ENCODE data around the gene COQ8B. TPM values are rescaled to one million over a fixed set of nuclear protein-coding genes. Genes with fewer than 3 reads are reported as not detected.

COQ8B gene
- total and polyA plus RNA-seq, 2 donors (not counting 1 experiment from before 2014, with no cell fraction given) = 58.9 to 62.6 TPM

- Histone ChIP-seq H4K20me1 (ENCODE audit: control insufficient read depth, insufficient read depth, low read length, poor library complexity, severe bottlenecking) (no peaks in the 10 kb centered on the region), H3K4me1 (ENCODE audit: control insufficient read depth in 2 of 2, insufficient read depth in 2 of 2, low read length in 2 of 2) (peaks cover 11 to 15% of the 10 kb centered on the region in 2 donors), H3K27me3 (replicated peaks in 1 of 4; ENCODE audit: control extremely low read depth in 1 of 4, control insufficient read depth in 3 of 4, insufficient read depth in 4 of 4, low read length in 3 of 4) (no peaks in the 10 kb centered on the region), H3K9ac (ENCODE audit: low read length) (no peak overlapping the region), H3K27ac (ENCODE audit: low read length in 2 of 2) (no peak overlapping the region), H3K36me3 (replicated peaks in 1 of 2; ENCODE audit: control extremely low read depth in 1 of 2, control insufficient read depth in 1 of 2, extremely low read depth in 1 of 2, insufficient read depth in 2 of 2, low read length in 1 of 2) (peaks cover 2 to 14% of the 10 kb centered on the region in 2 experiments), H3K4me3 (ENCODE audit: control extremely low read depth in 1 of 5, extremely low read depth in 1 of 5, insufficient read depth in 1 of 5, low read depth in 2 of 5, low read length in 4 of 5) (no peak overlapping the region), H2AFZ (ENCODE audit: insufficient read depth, low read depth, low read length, poor library complexity, severe bottlenecking) (no peak overlapping the region), H3K9me3 (ENCODE audit: control extremely low read depth in 1 of 3, control insufficient read depth in 2 of 3, insufficient read depth in 1 of 3, low read length in 2 of 3) (peaks cover 0 to 2% (median 0%) of the 10 kb centered on the region in 3 donors), H3K79me2 (ENCODE audit: control insufficient read depth, insufficient read depth, low read length) (no peaks in the 10 kb centered on the region), H3K4me2 (replicated peaks; ENCODE audit: low read depth, low read length, poor library complexity, severe bottlenecking) (no peak overlapping the region)
- ChIA-PET CTCF (interaction anchor here (2.1 kb wide), 1 partner anchor 153 kb away, joined by 13 read pairs; no protein-coding TSS in a partner anchor), POLR2A (no interaction called here)
- no peaks in the 10 kb centered on the region for H3K27me3 Mint-ChIP-seq
- peaks cover 17% of the 10 kb centered on the region for H3K4me1 Mint-ChIP-seq
- WGBS (ENCODE audit: insufficient coverage) = 95% methylated on average over 9 of the region's 14 CpGs
- H3K27ac Mint-ChIP-seq = no peak overlapping the region
- ATAC-seq (ENCODE audit: low read depth) (no peak), DNase-seq (no peak)
- peaks cover 2% of the 10 kb centered on the region for H3K9me3 Mint-ChIP-seq (ENCODE audit: insufficient read depth)
- TF ChIP-seq EZH2 (IDR thresholded peaks at IDR 0.05; ENCODE audit: borderline replicate concordance, insufficient read depth, low read depth, low read length, poor library complexity, severe bottlenecking) (no peak), CTCF (IDR thresholded peaks at IDR 0.05) (no peak)
- H3K4me3 Mint-ChIP-seq = no peak overlapping the region
- intact Hi-C loops (cut with micrococcal nuclease) = no loop called here
These were observed 49.8 kb downstream of the COQ8B start for GRCh38 chr19:40666803-40667438.
